Fibroblast of lung (primary cell): ENCODE data around the gene CST4.

Source experiments
- EZH2 ChIP-seq: IDR thresholded peaks from 2 replicates; pipeline ENCODE4 v1.5.1; 2012; ENCODE audit warnings: low read length, control low read depth, mild to moderate bottlenecking; ENCODE audit errors: missing control alignments
- TF ChIP-seq, protein P1 (sequence below), 2 donors: IDR thresholded peaks in 1 of 2; conservative IDR thresholded peaks in 1 of 2; 1 replicate in 1 of 2; 2 replicates in 1 of 2; pipeline ENCODE4 v1.5.1; 2011 to 2012; ENCODE audit warnings: low read length in 2 of 2, control low read depth in 1 of 2, inconsistent platforms in 1 of 2, low read depth in 1 of 2, mild to moderate bottlenecking in 1 of 2

DNA sequence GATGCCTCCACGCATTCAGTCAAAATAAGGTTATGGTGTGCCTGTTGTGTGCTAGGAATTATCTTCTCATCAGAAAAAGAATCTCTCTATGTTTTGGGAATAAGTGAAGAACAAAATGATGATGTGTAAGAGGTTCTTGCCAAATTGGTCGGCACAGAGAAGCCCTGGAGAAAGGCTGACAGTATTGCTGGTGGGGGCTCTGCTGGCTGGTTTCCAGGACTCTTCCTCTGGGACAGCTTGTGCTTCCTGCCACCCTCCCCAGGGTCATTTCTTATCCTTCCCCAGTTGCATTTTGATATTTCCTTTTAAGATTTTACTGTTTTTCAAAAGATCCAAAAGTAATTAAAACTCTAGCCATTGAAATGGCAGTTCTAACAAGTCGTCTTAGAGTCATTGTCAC is 22.1 kb downstream of the CST4 start:
- TF ChIP-seq, protein P1, sequence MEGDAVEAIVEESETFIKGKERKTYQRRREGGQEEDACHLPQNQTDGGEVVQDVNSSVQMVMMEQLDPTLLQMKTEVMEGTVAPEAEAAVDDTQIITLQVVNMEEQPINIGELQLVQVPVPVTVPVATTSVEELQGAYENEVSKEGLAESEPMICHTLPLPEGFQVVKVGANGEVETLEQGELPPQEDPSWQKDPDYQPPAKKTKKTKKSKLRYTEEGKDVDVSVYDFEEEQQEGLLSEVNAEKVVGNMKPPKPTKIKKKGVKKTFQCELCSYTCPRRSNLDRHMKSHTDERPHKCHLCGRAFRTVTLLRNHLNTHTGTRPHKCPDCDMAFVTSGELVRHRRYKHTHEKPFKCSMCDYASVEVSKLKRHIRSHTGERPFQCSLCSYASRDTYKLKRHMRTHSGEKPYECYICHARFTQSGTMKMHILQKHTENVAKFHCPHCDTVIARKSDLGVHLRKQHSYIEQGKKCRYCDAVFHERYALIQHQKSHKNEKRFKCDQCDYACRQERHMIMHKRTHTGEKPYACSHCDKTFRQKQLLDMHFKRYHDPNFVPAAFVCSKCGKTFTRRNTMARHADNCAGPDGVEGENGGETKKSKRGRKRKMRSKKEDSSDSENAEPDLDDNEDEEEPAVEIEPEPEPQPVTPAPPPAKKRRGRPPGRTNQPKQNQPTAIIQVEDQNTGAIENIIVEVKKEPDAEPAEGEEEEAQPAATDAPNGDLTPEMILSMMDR (conservative IDR thresholded peaks at IDR 0.05 in 1 of 2, IDR thresholded peaks at IDR 0.05 in 1 of 2; ENCODE audit: low read depth in 1 of 2, low read length in 2 of 2), result no peak
- TF ChIP-seq EZH2, result no peak
